Mesenchymal stem cell (in vitro differentiated cells and primary cell): ENCODE data around the gene NOCT.

Experiments used
- DNase-seq: peaks from one replicate; pipeline ENCODE4 v3.0.0-alpha.2; 2013
- H2AFZ ChIP-seq: one replicate; pipeline ENCODE4 v1.6.1; 2013; ENCODE audit warnings: low read depth, mild to moderate bottlenecking, control low read depth, inconsistent platforms, low read length, moderate library complexity
- H2AK5ac ChIP-seq: 2 replicates; pipeline ENCODE4 v1.6.1; 2013; ENCODE audit warnings: low read length, moderate library complexity, mild to moderate bottlenecking, inconsistent platforms; ENCODE audit not compliant: severe bottlenecking
- H2BK120ac ChIP-seq: one replicate; pipeline ENCODE4 v1.6.1; 2013; ENCODE audit warnings: low read depth, mild to moderate bottlenecking, inconsistent platforms, low read length, moderate library complexity
- H2BK12ac ChIP-seq, 2 experiments: one replicate each; pipeline ENCODE4 v1.6.1; 2013; ENCODE audit warnings: inconsistent platforms in 2 of 2, low read length in 2 of 2, mild to moderate bottlenecking in 2 of 2, moderate library complexity in 2 of 2, control low read depth in 1 of 2
- H2BK15ac ChIP-seq: one replicate; pipeline ENCODE4 v1.6.1; 2013; ENCODE audit warnings: mild to moderate bottlenecking, low read depth, inconsistent platforms; ENCODE audit not compliant: poor library complexity, severe bottlenecking
- H2BK5ac ChIP-seq: 2 replicates; pipeline ENCODE4 v1.6.1; 2013; ENCODE audit warnings: low read depth, mild to moderate bottlenecking, low read length, control low read depth, inconsistent platforms; ENCODE audit not compliant: poor library complexity, severe bottlenecking
- H3K14ac ChIP-seq, 2 experiments: one replicate each; pipeline ENCODE4 v1.6.1; 2013; ENCODE audit warnings: inconsistent platforms in 2 of 2, low read length in 2 of 2, control low read depth in 1 of 2, mild to moderate bottlenecking in 1 of 2, moderate library complexity in 1 of 2
- H3K18ac ChIP-seq, 2 experiments: one replicate each; pipeline ENCODE4 v1.6.1; 2013; ENCODE audit warnings: inconsistent platforms in 2 of 2, low read length in 2 of 2, control low read depth in 1 of 2, low read depth in 1 of 2, mild to moderate bottlenecking in 1 of 2
- H3K23ac ChIP-seq, 2 experiments: one replicate each; pipeline ENCODE4 v1.6.1; 2013; ENCODE audit warnings: inconsistent platforms in 2 of 2, low read length in 2 of 2, mild to moderate bottlenecking in 2 of 2, moderate library complexity in 2 of 2, control low read depth in 1 of 2
- H3K27ac ChIP-seq: 2 replicates; pipeline ENCODE4 v1.5.1; 2013; ENCODE audit warnings: mild to moderate bottlenecking, moderate library complexity, low read length, control low read depth, inconsistent platforms; ENCODE audit not compliant: poor library complexity, severe bottlenecking
- H3K27me3 ChIP-seq, 2 experiments: 2 replicates each; pipeline versions ENCODE4 v1.6.1 to v1.7.0; 2013; ENCODE audit warnings: low read length in 2 of 2, mild to moderate bottlenecking in 2 of 2, moderate library complexity in 2 of 2, control low read depth in 1 of 2, inconsistent platforms in 1 of 2; ENCODE audit not compliant: control insufficient read depth in 1 of 2, insufficient read depth in 1 of 2
- H3K36me3 ChIP-seq, 2 experiments: 2 replicates each; pipeline versions ENCODE4 v1.6.1 to v1.7.0; 2013; ENCODE audit warnings: low read length in 2 of 2, control low read depth in 1 of 2, inconsistent platforms in 1 of 2, low read depth in 1 of 2, mild to moderate bottlenecking in 1 of 2; ENCODE audit not compliant: insufficient read depth in 2 of 2, control insufficient read depth in 1 of 2
- H3K4ac ChIP-seq, 2 experiments: one replicate each; pipeline ENCODE4 v1.6.1; 2013; ENCODE audit warnings: inconsistent platforms in 2 of 2, low read length in 2 of 2, mild to moderate bottlenecking in 2 of 2, moderate library complexity in 2 of 2, control low read depth in 1 of 2, low read depth in 1 of 2
- H3K4me1 ChIP-seq: 2 replicates; pipeline ENCODE4 v1.6.1; 2013; ENCODE audit warnings: low read depth, low read length, control low read depth; ENCODE audit not compliant: control insufficient read depth, insufficient read depth
- H3K4me2 ChIP-seq: 2 replicates; pipeline ENCODE4 v1.6.1; 2013; ENCODE audit warnings: low read length, mild to moderate bottlenecking, inconsistent platforms; ENCODE audit not compliant: poor library complexity, severe bottlenecking
- H3K4me3 ChIP-seq, 2 experiments: 2 replicates each; pipeline versions ENCODE4 v1.5.1 to v1.7.0; 2013; ENCODE audit warnings: low read length in 2 of 2, mild to moderate bottlenecking in 2 of 2, control low read depth in 1 of 2, low read depth in 1 of 2; ENCODE audit not compliant: insufficient read depth in 1 of 2
- H3K79me1 ChIP-seq: replicated peaks from 2 replicates; pipeline ENCODE4 v1.6.1; 2013; ENCODE audit warnings: mild to moderate bottlenecking, control low read depth, low read length, inconsistent platforms; ENCODE audit not compliant: poor library complexity, severe bottlenecking
- H3K9ac ChIP-seq: 2 replicates; pipeline ENCODE4 v1.7.0; 2013; ENCODE audit warnings: mild to moderate bottlenecking, low read length, moderate library complexity
- H3K9me3 ChIP-seq: 2 replicates; pipeline ENCODE4 v1.7.0; 2013; ENCODE audit warnings: mild to moderate bottlenecking, low read length; ENCODE audit not compliant: control insufficient read depth
- H4K8ac ChIP-seq: one replicate; pipeline ENCODE4 v1.6.1; 2013; ENCODE audit warnings: inconsistent platforms, mild to moderate bottlenecking, low read length, moderate library complexity
- H4K91ac ChIP-seq: one replicate; pipeline ENCODE4 v1.6.1; 2013; ENCODE audit warnings: mild to moderate bottlenecking, low read length, inconsistent platforms
- whole genome bisulfite sequencing: methylation state at CpG from one replicate; pipeline ENCODE4 v1.1.7; 2013; ENCODE audit warnings: mixed read lengths; 5-methylcytosine and 5-hydroxymethylcytosine counted together

The NOCT gene

GRCh38 chr4:139038874-139039443 lies 23.4 kb downstream of the NOCT start:
- Histone ChIP-seq H3K27ac (no peak overlapping the region), H3K36me3 (peaks cover 16 to 23% of the 10 kb centered on the region in 2 experiments), H4K91ac (no peak overlapping the region), H3K27me3 (no peaks in the 10 kb centered on the region), H3K79me1 (peaks cover 6% of the 10 kb centered on the region), H2BK15ac (no peak overlapping the region), H3K4me1 (peaks cover 9% of the 10 kb centered on the region), H3K9ac (no peak overlapping the region), H2AFZ (no peak overlapping the region), H2BK5ac (no peak overlapping the region), H2BK12ac (no peak overlapping the region), H3K4ac (no peak overlapping the region), H2AK5ac (no peak overlapping the region), H4K8ac (no peak overlapping the region), H3K4me3 (no peak overlapping the region), H3K14ac (no peak overlapping the region), H3K18ac (no peak overlapping the region), H3K23ac (no peak overlapping the region), H3K4me2 (no peak overlapping the region), H2BK120ac (no peak overlapping the region), H3K9me3 (no peaks in the 10 kb centered on the region)
- WGBS, result no CpG with 5 or more reads among the region's 1 CpG
- no peak for DNase-seq

- Histone ChIP-seq H3K4ac (no peak overlapping the region), H3K79me1 (peaks cover 13% of the 10 kb centered on the region)
Measured at GRCh38 chr4:139042981-139043460, 27.4 kb downstream of the NOCT start.

GRCh38 chr4:139044291-139044690 lies 28.7 kb downstream of the NOCT start:
- 97% methylated on average over 2 of the region's 2 CpGs for WGBS
- Histone ChIP-seq H3K4me2 (no peak overlapping the region), H3K27ac (no peak overlapping the region), H4K91ac (no peak overlapping the region), H3K9ac (no peak overlapping the region), H3K14ac (no peak overlapping the region), H3K4me1 (peaks cover 5% of the 10 kb centered on the region), H2BK5ac (no peak overlapping the region), H3K4ac (no peak overlapping the region), H2BK12ac (no peak overlapping the region), H3K9me3 (no peaks in the 10 kb centered on the region), H3K36me3 (peaks cover 26 to 49% of the 10 kb centered on the region in 2 experiments), H3K23ac (no peak overlapping the region), H4K8ac (no peak overlapping the region), H3K18ac (no peak overlapping the region), H2BK15ac (no peak overlapping the region), H3K4me3 (no peak overlapping the region), H3K27me3 (no peaks in the 10 kb centered on the region), H2BK120ac (no peak overlapping the region), H2AFZ (no peak overlapping the region), H3K79me1 (peaks cover 18% of the 10 kb centered on the region), H2AK5ac (no peak overlapping the region)
- no peak for DNase-seq

More at GRCh38 chr4:139042981-139043460, 27.4 kb downstream of the NOCT start:
- Histone ChIP-seq H3K18ac (no peak overlapping the region), H4K8ac (peak overlapping the region; percentile 45), H2BK120ac (no peak overlapping the region), H3K14ac (no peak overlapping the region), H3K9me3 (no peaks in the 10 kb centered on the region), H2BK5ac (no peak overlapping the region), H3K36me3 (peaks cover 22 to 38% of the 10 kb centered on the region in 2 experiments), H3K4me3 (no peak overlapping the region), H3K4me2 (no peak overlapping the region), H3K9ac (no peak overlapping the region), H2AFZ (no peak overlapping the region), H4K91ac (no peak overlapping the region), H2AK5ac (no peak overlapping the region), H3K4me1 (peaks cover 5% of the 10 kb centered on the region), H3K27ac (no peak overlapping the region), H2BK12ac (no peak overlapping the region), H2BK15ac (no peak overlapping the region), H3K23ac (no peak overlapping the region), H3K27me3 (no peaks in the 10 kb centered on the region)
- DNase-seq, result no peak
- 91% methylated on average over 10 of the region's 10 CpGs for WGBS

GRCh38 chr4:139048026-139048425 lies 32.4 kb downstream of the NOCT start:
- Histone ChIP-seq H2AFZ (no peak overlapping the region), H3K36me3 (peaks cover 25 to 55% of the 10 kb centered on the region in 2 experiments), H2BK12ac (no peak overlapping the region), H2BK120ac (no peak overlapping the region), H2AK5ac (no peak overlapping the region), H3K4ac (no peak overlapping the region), H4K91ac (no peak overlapping the region), H3K4me2 (no peak overlapping the region), H3K79me1 (peaks cover 21% of the 10 kb centered on the region), H3K4me3 (no peak overlapping the region), H4K8ac (no peak overlapping the region), H2BK5ac (no peak overlapping the region), H3K23ac (no peak overlapping the region), H3K18ac (no peak overlapping the region), H2BK15ac (no peak overlapping the region), H3K9ac (no peak overlapping the region), H3K27me3 (no peaks in the 10 kb centered on the region), H3K27ac (no peak overlapping the region), H3K4me1 (peaks cover 4% of the 10 kb centered on the region), H3K14ac (no peak overlapping the region), H3K9me3 (no peaks in the 10 kb centered on the region)
- DNase-seq, result no peak
- WGBS, result 99% methylated on average over 3 of the region's 3 CpGs
